ENCODE measurements around the gene ATRX. TPM values are rescaled to one million over a fixed set of nuclear protein-coding genes. Genes with fewer than 3 reads are reported as not detected.

The ATRX gene
- total and polyA plus RNA-seq, 2 of the 8 experiments (the other 6 are each of a cell fraction or from before 2014, with no cell fraction given): 28.4 to 97.8 TPM

- no peak for TF ChIP-seq MAX (IDR thresholded peaks at IDR 0.05)
- TF ChIP-seq ASH2L (IDR thresholded peaks at IDR 0.05; ENCODE audit: low read length): no peak
- TF ChIP-seq KDM5A (IDR thresholded peaks at IDR 0.05; ENCODE audit: low read length): no peak
- no peak for TF ChIP-seq ATF3 (IDR thresholded peaks at IDR 0.05; ENCODE audit: insufficient read depth, low read depth, low read length)
Observed at GRCh38 chrX:77505227-77505626, 280.8 kb downstream of the ATRX start (continued).

All from H1 (cell line).